Esophagus squamous epithelium (tissue), 5 donors: ENCODE results near the gene PRR19. TPM values are rescaled to one million over a fixed set of nuclear protein-coding genes. Genes with fewer than 3 reads are reported as not detected.

Experiments used
- DNase-seq: peaks from one replicate; lab custom pipeline; 2025; lab: John Stamatoyannopoulos, UW
- H3K27ac ChIP-seq, 4 donors: fragments of 200-600 bp; sonication (generic); one replicate each; pipeline ENCODE4 v1.5.1; 2016 to 2019; ENCODE audit warnings: mild to moderate bottlenecking in 1 of 4
- H3K27me3 ChIP-seq, 4 donors: fragments of 200-600 bp; sonication (generic); 1 replicate in 3 of 4; 2 replicates in 1 of 4; pipeline versions ENCODE4 v1.5.1 to v1.6.0; 2017 to 2021; ENCODE audit warnings: antibody characterized with exemption in 1 of 4
- H3K36me3 ChIP-seq, 3 donors: fragments of 200-600 bp; sonication (generic); one replicate each; pipeline ENCODE4 v1.5.1; 2016 to 2019
- H3K4me1 ChIP-seq, 3 donors: fragments of 200-600 bp; sonication (generic); one replicate each; pipeline ENCODE4 v1.5.1; 2017 to 2019
- H3K4me3 ChIP-seq, 4 donors: fragments of 200-600 bp; sonication (generic); 1 replicate in 3 of 4; 2 replicates in 1 of 4; pipeline ENCODE4 v1.5.1; 2016 to 2019; ENCODE audit warnings: mild to moderate bottlenecking in 2 of 4, moderate library complexity in 1 of 4
- H3K9me3 ChIP-seq, 3 donors: fragments of 200-600 bp; sonication (generic); one replicate each; pipeline ENCODE4 v1.5.1; 2016 to 2019
- POLR2A ChIP-seq, 4 donors: fragments of 450-650 bp; IDR thresholded peaks; one replicate each; pipeline ENCODE4 v1.6.1; 2017; ENCODE audit warnings: antibody characterized with exemption in 4 of 4, mild to moderate bottlenecking in 4 of 4, moderate library complexity in 3 of 4
- WGBS, 2 donors: methylation state at CpG; one replicate each; pipeline ENCODE4 v1.1.5; 2018; 5-methylcytosine and 5-hydroxymethylcytosine counted together
- intact Hi-C: fragments of 100-400 bp; cut with DNase I; formaldehyde crosslinking; loops from one replicate; pipeline ENCODE4 v1.15.0; 2022
- total RNA-seq, 4 donors: library from RNA; depleted of rRNA; stranded (reverse); fragments of >200 nt; gene quantifications; one replicate each; pipeline ENCODE4 v1.1.0, GENCODE V29; 2016
- TF ChIP-seq, protein P1 (sequence below), 6 experiments: fragments of 450-650 bp in 4 of 6; fragments of 200-600 bp in 2 of 6; sonication (generic) in 2 of 6; IDR thresholded peaks; one replicate each; pipeline ENCODE4 v1.5.1; 2016 to 2019; ENCODE audit warnings: antibody characterized with exemption in 6 of 6, mild to moderate bottlenecking in 4 of 6, moderate library complexity in 4 of 6
- donor health status: DM: yes; HTN: yes; CAD: no.

The PRR19 gene
- total RNA-seq, 4 donors from 2014 or later = 0.75 to 1.0 (median 0.82) TPM

DNA sequence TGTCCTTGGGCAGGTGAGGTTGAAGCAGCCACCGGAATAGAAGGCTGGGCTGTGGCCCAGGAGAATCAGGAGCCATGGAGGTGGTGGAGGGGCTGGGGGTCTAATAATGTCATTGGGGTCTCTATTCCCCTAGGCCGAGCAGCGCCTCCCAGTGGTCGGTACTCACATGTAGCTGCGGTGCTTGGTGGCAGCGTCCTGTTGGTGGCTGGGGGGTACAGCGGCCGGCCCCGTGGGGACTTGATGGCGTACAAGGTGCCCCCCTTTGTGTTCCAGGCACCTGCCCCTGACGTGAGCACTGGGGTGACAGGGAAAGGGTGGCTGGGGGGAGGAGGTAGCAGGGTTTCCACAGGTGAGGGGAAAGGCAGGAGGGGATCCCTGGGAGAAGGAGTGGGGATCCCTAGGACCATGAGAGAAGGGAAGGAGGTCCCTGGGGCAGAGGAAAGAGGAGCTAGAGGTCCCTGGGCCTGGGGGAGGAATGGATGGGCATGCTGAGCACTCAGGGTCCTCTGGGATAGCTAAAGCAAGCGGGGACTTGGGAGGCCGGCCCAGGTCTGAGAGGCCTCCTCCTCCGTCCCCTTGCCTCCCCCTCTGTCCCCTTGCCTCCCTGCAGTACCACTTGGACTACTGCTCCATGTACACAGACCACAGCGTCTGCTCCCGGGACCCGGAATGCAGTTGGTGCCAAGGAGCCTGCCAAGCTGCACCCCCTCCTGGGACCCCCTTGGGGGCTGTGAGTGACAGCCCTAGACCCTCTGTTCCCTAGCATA lies 41.6 kb downstream of the PRR19 start:
- TF ChIP-seq, protein P1, sequence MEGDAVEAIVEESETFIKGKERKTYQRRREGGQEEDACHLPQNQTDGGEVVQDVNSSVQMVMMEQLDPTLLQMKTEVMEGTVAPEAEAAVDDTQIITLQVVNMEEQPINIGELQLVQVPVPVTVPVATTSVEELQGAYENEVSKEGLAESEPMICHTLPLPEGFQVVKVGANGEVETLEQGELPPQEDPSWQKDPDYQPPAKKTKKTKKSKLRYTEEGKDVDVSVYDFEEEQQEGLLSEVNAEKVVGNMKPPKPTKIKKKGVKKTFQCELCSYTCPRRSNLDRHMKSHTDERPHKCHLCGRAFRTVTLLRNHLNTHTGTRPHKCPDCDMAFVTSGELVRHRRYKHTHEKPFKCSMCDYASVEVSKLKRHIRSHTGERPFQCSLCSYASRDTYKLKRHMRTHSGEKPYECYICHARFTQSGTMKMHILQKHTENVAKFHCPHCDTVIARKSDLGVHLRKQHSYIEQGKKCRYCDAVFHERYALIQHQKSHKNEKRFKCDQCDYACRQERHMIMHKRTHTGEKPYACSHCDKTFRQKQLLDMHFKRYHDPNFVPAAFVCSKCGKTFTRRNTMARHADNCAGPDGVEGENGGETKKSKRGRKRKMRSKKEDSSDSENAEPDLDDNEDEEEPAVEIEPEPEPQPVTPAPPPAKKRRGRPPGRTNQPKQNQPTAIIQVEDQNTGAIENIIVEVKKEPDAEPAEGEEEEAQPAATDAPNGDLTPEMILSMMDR (IDR thresholded peaks at IDR 0.05) = no peak
- TF ChIP-seq POLR2A (IDR thresholded peaks at IDR 0.05) = no peak
- DNase-seq = no peak
- Histone ChIP-seq H3K4me3 (no peak overlapping the region), H3K27me3 (no peaks in the 10 kb centered on the region), H3K27ac (no peak overlapping the region), H3K4me1 (peaks cover 0 to 16% (median 0%) of the 10 kb centered on the region in 3 donors), H3K9me3 (no peaks in the 10 kb centered on the region), H3K36me3 (peaks cover 0 to 74% (median 0%) of the 10 kb centered on the region in 3 donors)
- intact Hi-C loops = no loop called here
- 89 to 91% methylated on average over 9 of the region's 17 CpGs for WGBS, 2 donors

DNA sequence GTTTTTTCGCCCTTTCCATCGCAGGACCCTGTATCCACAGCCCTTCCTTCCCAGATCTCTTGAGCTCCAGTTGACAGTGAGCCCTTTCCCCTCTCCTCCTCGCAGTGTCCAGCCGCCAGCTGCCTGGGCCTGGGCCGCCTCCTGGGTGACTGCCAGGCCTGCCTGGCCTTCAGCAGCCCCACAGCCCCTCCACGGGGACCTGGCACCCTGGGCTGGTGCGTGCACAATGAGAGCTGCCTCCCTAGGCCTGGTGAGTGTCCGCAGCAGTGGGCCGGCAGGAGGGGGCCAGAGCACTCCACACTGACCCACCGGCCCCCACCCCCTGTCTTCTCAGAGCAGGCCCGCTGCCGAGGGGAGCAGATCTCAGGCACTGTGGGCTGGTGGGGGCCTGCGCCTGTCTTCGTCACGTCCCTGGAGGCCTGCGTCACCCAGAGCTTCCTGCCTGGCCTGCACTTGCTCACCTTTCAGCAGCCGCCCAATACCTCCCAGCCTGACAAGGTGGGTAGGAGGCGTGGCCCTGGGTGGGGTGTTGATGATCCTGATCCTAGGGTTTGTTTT lies 42.5 kb downstream of the PRR19 start:
- intact Hi-C loops = no loop called here
- TF ChIP-seq, protein P1 (IDR thresholded peaks at IDR 0.05) = no peak
- no peak for TF ChIP-seq POLR2A (IDR thresholded peaks at IDR 0.05)
- H3K9me3 ChIP-seq = no peaks in the 10 kb centered on the region
- WGBS, 2 donors = 83 to 94% methylated on average over 4 to 7 of the region's 18 CpGs
- DNase-seq = no peak
- H3K27ac ChIP-seq = no peak overlapping the region
- no peaks in the 10 kb centered on the region for H3K27me3 ChIP-seq
- H3K36me3 ChIP-seq = peaks cover 0 to 77% (median 0%) of the 10 kb centered on the region in 3 donors
- H3K4me1 ChIP-seq = peaks cover 0 to 16% (median 0%) of the 10 kb centered on the region in 3 donors
- no peak overlapping the region for H3K4me3 ChIP-seq

DNA sequence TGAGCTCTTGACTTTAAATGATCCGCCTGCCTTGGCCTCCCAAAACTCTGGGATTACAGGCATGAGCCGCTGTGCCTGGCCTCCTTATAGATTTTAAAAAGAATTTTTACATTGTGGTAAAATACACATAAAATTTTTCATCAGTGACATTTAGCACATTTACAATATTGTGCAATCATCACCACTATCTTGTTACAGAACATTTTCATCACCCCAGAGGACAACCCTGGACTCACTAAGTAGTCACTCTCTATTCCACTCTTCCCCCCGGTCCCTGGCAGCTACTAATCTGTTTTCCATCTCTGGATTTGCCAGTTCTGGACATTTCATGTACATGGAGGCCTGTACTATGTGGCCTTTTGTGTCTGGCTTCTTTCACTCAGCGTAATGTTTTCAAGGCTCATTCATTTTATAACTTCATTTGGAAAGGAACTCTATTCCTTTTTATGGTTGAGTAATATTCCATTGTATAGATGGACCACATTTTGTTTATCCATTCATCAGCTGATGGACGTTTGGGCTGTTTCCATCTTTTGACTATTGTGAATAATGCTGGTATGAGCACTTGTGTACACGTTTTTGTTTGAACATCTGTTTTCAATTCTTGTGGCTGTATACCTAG lies 43.4 kb downstream of the PRR19 start:
- intact Hi-C loops = no loop called here
- Histone ChIP-seq H3K36me3 (peaks cover 0 to 73% (median 0%) of the 10 kb centered on the region in 3 donors), H3K4me1 (peaks cover 0 to 16% (median 0%) of the 10 kb centered on the region in 3 donors), H3K4me3 (no peak overlapping the region), H3K27me3 (no peaks in the 10 kb centered on the region), H3K9me3 (no peaks in the 10 kb centered on the region), H3K27ac (no peak overlapping the region)
- TF ChIP-seq, protein P1 (IDR thresholded peaks at IDR 0.05) = no peak
- TF ChIP-seq POLR2A (IDR thresholded peaks at IDR 0.05) = no peak
- 83% methylated on average over 6 of the region's 6 CpGs for WGBS, 2 donors
- DNase-seq = no peak

DNA sequence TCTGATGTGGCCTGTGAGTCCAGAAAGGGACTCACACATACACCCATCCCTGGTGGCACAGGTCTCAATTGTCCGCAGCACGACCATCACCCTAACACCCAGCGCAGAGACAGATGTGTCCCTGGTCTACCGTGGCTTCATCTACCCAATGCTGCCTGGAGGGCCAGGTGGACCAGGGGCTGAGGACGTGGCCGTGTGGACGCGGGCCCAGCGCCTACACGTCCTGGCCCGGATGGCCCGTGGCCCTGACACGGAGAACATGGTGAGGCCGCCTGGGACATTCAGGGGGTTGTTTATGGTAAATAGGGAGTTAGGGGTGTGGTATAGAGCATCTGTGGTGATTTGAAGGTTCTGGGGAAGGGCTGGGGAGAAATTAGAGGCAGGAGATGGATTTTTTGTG lies 46.3 kb downstream of the PRR19 start:
- peaks cover 0 to 80% (median 0%) of the 10 kb centered on the region in 3 donors for H3K36me3 ChIP-seq
- no peaks in the 10 kb centered on the region for H3K9me3 ChIP-seq
- peaks cover 0 to 20% (median 0%) of the 10 kb centered on the region in 3 donors for H3K4me1 ChIP-seq
- WGBS, 2 donors = 90 to 100% methylated on average over 1 to 12 of the region's 14 CpGs
- H3K27ac ChIP-seq = no peak overlapping the region
- no peaks in the 10 kb centered on the region for H3K27me3 ChIP-seq
- intact Hi-C loops = no loop called here
- H3K4me3 ChIP-seq = no peak overlapping the region
- no peak for DNase-seq
- no peak for TF ChIP-seq POLR2A (IDR thresholded peaks at IDR 0.05)
- TF ChIP-seq, protein P1 (IDR thresholded peaks at IDR 0.05) = no peak
